MM.1S (cell line): ENCODE measurements around the gene TBL1XR1.

Experiments
- EZH2phosphoT487 ChIP-seq: fragments of 300-600 bp; sonication (generic); IDR thresholded peaks from 2 replicates; pipeline ENCODE4 v1.6.1; 2018; ENCODE audit warnings: antibody characterized with exemption, low read length
- TF ChIP-seq, protein P1 (sequence below): fragments of 300-600 bp; sonication (generic); IDR thresholded peaks from 2 replicates; pipeline ENCODE4 v1.5.1; 2016; ENCODE audit warnings: antibody characterized with exemption, low read length, mixed read lengths

DNA sequence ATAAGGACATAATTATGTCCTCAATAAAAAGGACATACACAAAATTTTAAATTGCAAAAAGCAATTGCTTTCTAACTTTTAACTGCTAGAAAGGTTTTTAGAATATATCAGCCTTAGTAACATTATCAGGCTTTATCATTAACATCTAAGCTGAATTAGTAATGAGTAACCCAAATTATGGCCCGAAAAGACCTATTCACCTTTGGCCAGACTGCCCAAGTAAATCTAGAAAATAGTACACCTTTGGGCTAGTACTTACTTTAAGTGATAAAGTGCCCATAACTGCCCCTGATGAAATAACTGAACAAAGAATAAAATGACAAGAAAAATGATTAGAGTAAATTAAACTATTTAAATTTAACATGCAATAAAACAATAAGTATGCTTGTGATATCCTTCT, 117.2 kb downstream of the TBL1XR1 start:
- TF ChIP-seq, protein P1, sequence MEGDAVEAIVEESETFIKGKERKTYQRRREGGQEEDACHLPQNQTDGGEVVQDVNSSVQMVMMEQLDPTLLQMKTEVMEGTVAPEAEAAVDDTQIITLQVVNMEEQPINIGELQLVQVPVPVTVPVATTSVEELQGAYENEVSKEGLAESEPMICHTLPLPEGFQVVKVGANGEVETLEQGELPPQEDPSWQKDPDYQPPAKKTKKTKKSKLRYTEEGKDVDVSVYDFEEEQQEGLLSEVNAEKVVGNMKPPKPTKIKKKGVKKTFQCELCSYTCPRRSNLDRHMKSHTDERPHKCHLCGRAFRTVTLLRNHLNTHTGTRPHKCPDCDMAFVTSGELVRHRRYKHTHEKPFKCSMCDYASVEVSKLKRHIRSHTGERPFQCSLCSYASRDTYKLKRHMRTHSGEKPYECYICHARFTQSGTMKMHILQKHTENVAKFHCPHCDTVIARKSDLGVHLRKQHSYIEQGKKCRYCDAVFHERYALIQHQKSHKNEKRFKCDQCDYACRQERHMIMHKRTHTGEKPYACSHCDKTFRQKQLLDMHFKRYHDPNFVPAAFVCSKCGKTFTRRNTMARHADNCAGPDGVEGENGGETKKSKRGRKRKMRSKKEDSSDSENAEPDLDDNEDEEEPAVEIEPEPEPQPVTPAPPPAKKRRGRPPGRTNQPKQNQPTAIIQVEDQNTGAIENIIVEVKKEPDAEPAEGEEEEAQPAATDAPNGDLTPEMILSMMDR = no peak
- no peak for TF ChIP-seq EZH2phosphoT487
